BJ (cell line): ENCODE data around the gene RBM20. TPM values are rescaled to one million over a fixed set of nuclear protein-coding genes. Genes with fewer than 3 reads are reported as not detected.

Source experiments
- CTCF ChIA-PET: fragments of 350-600 bp; formaldehyde crosslinking; extraction: SDS; loops from one replicate; lab custom pipeline; 2021; ENCODE audit warnings: antibody characterized with exemption, inconsistent platforms; lab: Yijun Ruan, JAX
- POLR2A ChIA-PET: fragments of 300-600 bp; sonication (Branson Sonifier 250); formaldehyde crosslinking; extraction: SDS; loops from one replicate; lab custom pipeline; 2021; ENCODE audit warnings: antibody characterized with exemption; lab: Charles Lee
- DNase-seq: peaks from one replicate; pipeline ENCODE4 v3.0.0-alpha.2; 2011; ENCODE audit warnings: low read depth
- H3K27me3 ChIP-seq: 2 replicates; pipeline ENCODE4 v1.6.0; 2011; ENCODE audit warnings: low read length; ENCODE audit not compliant: control insufficient read depth, insufficient read depth
- H3K36me3 ChIP-seq: 2 replicates; pipeline ENCODE4 v1.5.1; 2011; ENCODE audit warnings: low read length; ENCODE audit not compliant: control insufficient read depth, insufficient read depth
- H3K4me3 ChIP-seq: 2 replicates; pipeline ENCODE4 v1.5.1; 2011; ENCODE audit warnings: low read depth, mild to moderate bottlenecking, control low read depth, low read length
- CTCF ChIP-seq: IDR thresholded peaks from 2 replicates; pipeline ENCODE4 v1.5.1; 2011; ENCODE audit warnings: low read depth, mild to moderate bottlenecking, control low read depth, inconsistent platforms, low read length, moderate library complexity; ENCODE audit not compliant: insufficient read depth
- polyA plus RNA-seq: library from polyadenylated mRNA; depleted of rRNA; stranded (reverse); fragments of >200 nt; gene quantifications from 2 replicates; pipeline ENCODE4 v1.2.3, GENCODE V29; 2011

RBM20 gene
- polyA plus RNA-seq, 1 experiment, result not detected

DNA sequence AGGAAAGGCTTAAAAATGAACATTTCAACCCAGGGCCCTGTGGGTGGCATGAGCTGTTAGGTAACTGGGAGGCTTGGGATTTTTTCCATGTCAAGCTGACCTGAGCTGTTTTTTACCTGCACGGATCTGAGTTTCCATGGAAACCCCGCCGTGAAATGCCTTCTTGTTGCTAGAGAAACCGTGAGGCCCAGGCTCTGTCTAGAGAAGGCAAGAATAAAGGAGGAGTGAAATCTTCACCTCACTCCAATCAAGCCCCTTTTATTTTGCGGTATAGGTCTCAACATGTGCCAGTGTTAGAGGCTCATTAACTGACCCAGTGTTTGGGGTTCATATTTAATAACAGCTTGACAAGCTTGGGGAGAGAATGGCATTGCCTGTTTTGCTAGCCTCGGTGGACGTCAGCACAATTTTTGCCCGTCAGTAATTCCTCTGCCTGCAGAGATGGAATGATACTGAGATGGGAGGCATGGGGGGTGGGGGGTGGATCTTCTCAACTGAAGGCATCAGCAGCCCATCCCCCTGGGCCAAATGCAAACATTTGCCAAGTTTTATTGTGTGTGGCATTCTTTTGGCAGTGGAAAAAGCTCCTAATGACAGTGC, 178.7 kb downstream of the RBM20 start:
- no peak for TF ChIP-seq CTCF
- CTCF ChIA-PET, result interaction anchor here (1.0 kb wide), 1 partner anchor 38 kb away, joined by 3 read pairs; no protein-coding TSS in a partner anchor
- peaks cover 7% of the 10 kb centered on the region for H3K27me3 ChIP-seq
- H3K36me3 ChIP-seq, result no peaks in the 10 kb centered on the region
- no peak overlapping the region for H3K4me3 ChIP-seq
- POLR2A ChIA-PET, result no interaction called here
- DNase-seq, result no peak

DNA sequence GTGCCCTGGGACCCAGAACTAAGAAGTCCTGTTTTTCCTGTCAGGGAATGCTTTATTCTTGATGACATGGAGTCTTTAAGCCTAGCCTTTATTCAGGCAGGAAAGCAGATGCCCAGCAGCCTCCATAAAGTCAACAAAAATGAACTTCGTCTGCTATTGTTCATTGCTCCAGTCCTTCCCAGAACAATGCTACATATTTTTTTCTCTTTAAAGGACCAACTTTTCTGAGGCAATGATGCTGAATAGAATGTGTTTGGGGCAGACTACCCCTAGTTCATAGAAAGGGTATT, 180.0 kb downstream of the RBM20 start:
- Histone ChIP-seq H3K36me3 (no peaks in the 10 kb centered on the region), H3K4me3 (no peak overlapping the region), H3K27me3 (peaks cover 7% of the 10 kb centered on the region)
- POLR2A ChIA-PET, result no interaction called here
- CTCF ChIA-PET, result interaction anchor here (1.2 to 1.3 kb wide), 2 partner anchors 13 to 20 kb away, joined by 3 read pairs; no protein-coding TSS in a partner anchor
- TF ChIP-seq CTCF, result no peak
- no peak for DNase-seq

- no peak for TF ChIP-seq CTCF
- CTCF ChIA-PET, result interaction anchor here (0.7 to 1.3 kb wide), 4 partner anchors 12 to 517 kb away, joined by 3 read pairs; no protein-coding TSS in a partner anchor
- Histone ChIP-seq H3K27me3 (peaks cover 5% of the 10 kb centered on the region), H3K36me3 (no peaks in the 10 kb centered on the region), H3K4me3 (no peak overlapping the region)
- DNase-seq, result no peak
- POLR2A ChIA-PET, result no interaction called here
Measured at GRCh38 chr10:110824660-110825059, 180.5 kb downstream of the RBM20 start.

DNA sequence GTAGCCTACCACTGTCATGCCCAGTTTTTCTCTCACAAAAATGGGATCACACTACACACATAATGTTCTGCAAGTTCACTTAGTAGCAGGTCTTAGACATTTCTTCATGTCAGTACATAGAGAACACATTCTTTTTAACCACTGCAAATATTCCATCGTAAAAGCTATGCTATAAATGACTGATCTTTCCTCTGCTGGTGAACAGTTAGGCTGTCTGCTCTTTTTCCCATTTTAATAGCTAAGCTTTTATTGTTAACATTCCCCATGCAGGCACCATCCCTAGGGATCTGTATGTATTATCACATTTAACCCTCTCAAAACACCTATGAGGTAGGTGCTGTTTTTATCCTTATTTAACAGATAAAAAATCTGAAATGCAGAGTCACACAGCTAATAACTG, 181.4 kb downstream of the RBM20 start:
- CTCF ChIA-PET, result interaction anchor here (0.7 to 1.3 kb wide), 4 partner anchors 12 to 518 kb away, joined by 3 read pairs; no protein-coding TSS in a partner anchor

GRCh38 chr10:110827410-110827809, 183.3 kb downstream of the RBM20 start:
- TF ChIP-seq CTCF, result no peak
- no peak overlapping the region for H3K4me3 ChIP-seq
- no peaks in the 10 kb centered on the region for H3K36me3 ChIP-seq
- CTCF ChIA-PET, result interaction anchor here (1.1 kb wide), 1 partner anchor 25 kb away, joined by 3 read pairs; no protein-coding TSS in a partner anchor
- H3K27me3 ChIP-seq, result peaks cover 3% of the 10 kb centered on the region
- DNase-seq, result no peak
- POLR2A ChIA-PET, result no interaction called here

More for the DNA sequence above, 181.4 kb downstream of the RBM20 start:
- no peak for DNase-seq
- POLR2A ChIA-PET, result interaction anchor here (0.6 kb wide), 1 partner anchor 1326 kb away, joined by 3 read pairs; no protein-coding TSS in a partner anchor
- Histone ChIP-seq H3K27me3 (peaks cover 6% of the 10 kb centered on the region), H3K4me3 (no peak overlapping the region), H3K36me3 (no peaks in the 10 kb centered on the region)
- TF ChIP-seq CTCF, result no peak
